Measurements from ENCODE around the gene WDR46. TPM values are rescaled to one million over a fixed set of nuclear protein-coding genes. Genes with fewer than 3 reads are reported as not detected.

WDR46 gene
- total and polyA plus RNA-seq, 2 of the 13 experiments (the other 11 are each of a cell fraction or from before 2014, with no cell fraction given), result 47.4 to 105 TPM

Small RNA genes within 50 kb of the gene (microRNA-seq; reads per million reads assigned to microRNA genes)
- not detected for gene MIR6834
- gene MIR6873, result not detected

Other genes starting within 250 kb of the WDR46 start
- gene HLA-DPA1, start 215.6 kb downstream of the WDR46 start, total RNA-seq (2016; rRNA removed; fragmentation: Illumina TruSeq; extraction: Trizol), result not detected in 2 replicates
- gene HLA-DPA1, start 215.6 kb downstream of the WDR46 start, polyA plus RNA-seq (2011; rRNA removed), result not detected in 2 replicates
- not detected in 2 replicates for gene HLA-DPB1, start 213.2 kb downstream of the WDR46 start, total RNA-seq (2016; rRNA removed; fragmentation: Illumina TruSeq; extraction: Trizol)
- not detected in 2 replicates for gene HLA-DPB1, start 213.2 kb downstream of the WDR46 start, polyA plus RNA-seq (2011; rRNA removed)
- gene COL11A2, start 96.8 kb downstream of the WDR46 start, total RNA-seq (2016; rRNA removed; fragmentation: Illumina TruSeq; extraction: Trizol), result 0.29 and 0.55 TPM in 2 replicates
- 0.55 and 0.73 TPM in 2 replicates for gene COL11A2, start 96.8 kb downstream of the WDR46 start, polyA plus RNA-seq (2011; rRNA removed)
- gene RXRB, start 88.6 kb downstream of the WDR46 start, total RNA-seq (2016; rRNA removed; fragmentation: Illumina TruSeq; extraction: Trizol), result 21.2 and 26.7 TPM in 2 replicates
- 55.7 and 62.8 TPM in 2 replicates for gene RXRB, start 88.6 kb downstream of the WDR46 start, polyA plus RNA-seq (2011; rRNA removed)
- gene SLC39A7, start 88.4 kb downstream of the WDR46 start, total RNA-seq (2016; rRNA removed; fragmentation: Illumina TruSeq; extraction: Trizol), result 127 and 229 TPM in 2 replicates
- 142 and 181 TPM in 2 replicates for gene SLC39A7, start 88.4 kb downstream of the WDR46 start, polyA plus RNA-seq (2011; rRNA removed)
- 12.6 and 13.5 TPM in 2 replicates for gene HSD17B8, start 84.6 kb downstream of the WDR46 start, total RNA-seq (2016; rRNA removed; fragmentation: Illumina TruSeq; extraction: Trizol)
- 20.1 and 21.6 TPM in 2 replicates for gene HSD17B8, start 84.6 kb downstream of the WDR46 start, polyA plus RNA-seq (2011; rRNA removed)
- gene RING1, start 80.7 kb downstream of the WDR46 start, total RNA-seq (2016; rRNA removed; fragmentation: Illumina TruSeq; extraction: Trizol), result 19.8 and 23.9 TPM in 2 replicates
- gene RING1, start 80.7 kb downstream of the WDR46 start, polyA plus RNA-seq (2011; rRNA removed), result 33.6 and 42.9 TPM in 2 replicates
- gene VPS52, start 17.4 kb downstream of the WDR46 start, total RNA-seq (2016; rRNA removed; fragmentation: Illumina TruSeq; extraction: Trizol), result 40.2 and 48.9 TPM in 2 replicates
- 85.5 and 87.0 TPM in 2 replicates for gene VPS52, start 17.4 kb downstream of the WDR46 start, polyA plus RNA-seq (2011; rRNA removed)
- 3,896 and 4,448 TPM in 2 replicates for gene RPS18, start 17.2 kb downstream of the WDR46 start, total RNA-seq (2016; rRNA removed; fragmentation: Illumina TruSeq; extraction: Trizol)
- 5,415 and 5,806 TPM in 2 replicates for gene RPS18, start 17.2 kb downstream of the WDR46 start, polyA plus RNA-seq (2011; rRNA removed)
- gene B3GALT4, start 12.1 kb downstream of the WDR46 start, total RNA-seq (2016; rRNA removed; fragmentation: Illumina TruSeq; extraction: Trizol), result 0.27 TPM in 1 of 2 replicates, not detected in the other
- gene B3GALT4, start 12.1 kb downstream of the WDR46 start, polyA plus RNA-seq (2011; rRNA removed), result 0.04 TPM in 1 of 2 replicates, not detected in the other
- 87.0 and 118 TPM in 2 replicates for gene PFDN6, start 362 bp upstream of the WDR46 start, total RNA-seq (2016; rRNA removed; fragmentation: Illumina TruSeq; extraction: Trizol)
- gene PFDN6, start 362 bp upstream of the WDR46 start, polyA plus RNA-seq (2011; rRNA removed), result 75.5 and 92.2 TPM in 2 replicates
- gene RGL2, start 9.7 kb upstream of the WDR46 start, total RNA-seq (2016; rRNA removed; fragmentation: Illumina TruSeq; extraction: Trizol), result 16.5 and 22.9 TPM in 2 replicates
- 47.4 and 55.8 TPM in 2 replicates for gene RGL2, start 9.7 kb upstream of the WDR46 start, polyA plus RNA-seq (2011; rRNA removed)
- gene TAPBP, start 24.8 kb upstream of the WDR46 start, total RNA-seq (2016; rRNA removed; fragmentation: Illumina TruSeq; extraction: Trizol), result 16.4 and 32.3 TPM in 2 replicates
- 27.4 and 34.1 TPM in 2 replicates for gene TAPBP, start 24.8 kb upstream of the WDR46 start, polyA plus RNA-seq (2011; rRNA removed)
- 6.6 and 8.0 TPM in 2 replicates for gene ZBTB22, start 28.5 kb upstream of the WDR46 start, total RNA-seq (2016; rRNA removed; fragmentation: Illumina TruSeq; extraction: Trizol)
- gene ZBTB22, start 28.5 kb upstream of the WDR46 start, polyA plus RNA-seq (2011; rRNA removed), result 10.6 and 13.4 TPM in 2 replicates
- 48.9 and 49.4 TPM in 2 replicates for gene DAXX, start 33.7 kb upstream of the WDR46 start, total RNA-seq (2016; rRNA removed; fragmentation: Illumina TruSeq; extraction: Trizol)
- 21.5 and 21.8 TPM in 2 replicates for gene DAXX, start 33.7 kb upstream of the WDR46 start, polyA plus RNA-seq (2011; rRNA removed)
- gene KIFC1, start 102.6 kb upstream of the WDR46 start, total RNA-seq (2016; rRNA removed; fragmentation: Illumina TruSeq; extraction: Trizol), result 45.5 and 47.6 TPM in 2 replicates
- 20.4 and 25.0 TPM in 2 replicates for gene KIFC1, start 102.6 kb upstream of the WDR46 start, polyA plus RNA-seq (2011; rRNA removed)
- 14.3 and 25.4 TPM in 2 replicates for gene PHF1, start 121.8 kb upstream of the WDR46 start, total RNA-seq (2016; rRNA removed; fragmentation: Illumina TruSeq; extraction: Trizol)
- gene PHF1, start 121.8 kb upstream of the WDR46 start, polyA plus RNA-seq (2011; rRNA removed), result 61.9 and 77.2 TPM in 2 replicates
- gene CUTA, start 128.9 kb upstream of the WDR46 start, total RNA-seq (2016; rRNA removed; fragmentation: Illumina TruSeq; extraction: Trizol), result 106 and 180 TPM in 2 replicates
- gene CUTA, start 128.9 kb upstream of the WDR46 start, polyA plus RNA-seq (2011; rRNA removed), result 169 and 170 TPM in 2 replicates
- gene SYNGAP1, start 130.8 kb upstream of the WDR46 start, total RNA-seq (2016; rRNA removed; fragmentation: Illumina TruSeq; extraction: Trizol), result 0.41 and 0.75 TPM in 2 replicates
- gene SYNGAP1, start 130.8 kb upstream of the WDR46 start, polyA plus RNA-seq (2011; rRNA removed), result 1.1 and 1.9 TPM in 2 replicates
- 9.2 and 11.5 TPM in 2 replicates for gene ZBTB9, start 165.3 kb upstream of the WDR46 start, total RNA-seq (2016; rRNA removed; fragmentation: Illumina TruSeq; extraction: Trizol)
- gene ZBTB9, start 165.3 kb upstream of the WDR46 start, polyA plus RNA-seq (2011; rRNA removed), result 5.3 and 7.1 TPM in 2 replicates